Adipocyte (in vitro differentiated cells): ENCODE results near the gene AADACL2.
"Not testable (repeated sequence)": the region's sequence is repeated elsewhere in the genome, so short reads cannot be mapped to it uniquely, and the experiment has no call there.

Experiments used
- DNase-seq: peaks from one replicate; pipeline ENCODE4 v3.0.0-alpha.2; 2015; ENCODE audit warnings: low read depth
- H3K27me3 ChIP-seq: replicated peaks from 2 replicates; pipeline ENCODE4 v1.7.0; 2013; ENCODE audit warnings: mild to moderate bottlenecking, low read length, moderate library complexity; ENCODE audit not compliant: control insufficient read depth, insufficient read depth
- H3K36me3 ChIP-seq: 2 replicates; pipeline ENCODE4 v1.7.0; 2013; ENCODE audit warnings: low read length, mild to moderate bottlenecking, moderate library complexity; ENCODE audit not compliant: control insufficient read depth, insufficient read depth, severe bottlenecking
- H3K4me1 ChIP-seq: 2 replicates; pipeline ENCODE4 v1.7.0; 2013; ENCODE audit warnings: mild to moderate bottlenecking, low read length, moderate library complexity; ENCODE audit not compliant: control insufficient read depth, insufficient read depth
- H3K4me3 ChIP-seq: 2 replicates; pipeline ENCODE4 v1.7.0; 2013; ENCODE audit warnings: mild to moderate bottlenecking, low read length, moderate library complexity
- H3K9ac ChIP-seq: 2 replicates; pipeline ENCODE4 v1.7.0; 2013; ENCODE audit warnings: mild to moderate bottlenecking, low read length, moderate library complexity
- H3K9me3 ChIP-seq: 2 replicates; pipeline ENCODE4 v1.7.0; 2013; ENCODE audit warnings: mild to moderate bottlenecking, low read length, moderate library complexity; ENCODE audit not compliant: control insufficient read depth

AADACL2 gene

GRCh38 chr3:151724576-151725562 lies 8.9 kb upstream of the AADACL2 start:
- Histone ChIP-seq H3K4me1 (no peaks in the 10 kb centered on the region), H3K4me3 (no peak overlapping the region), H3K27me3 (no peaks in the 10 kb centered on the region), H3K9ac (no peak overlapping the region), H3K36me3 (no peaks in the 10 kb centered on the region), H3K9me3 (peaks cover 3% of the 10 kb centered on the region)
- DNase-seq, result peak; percentile 3

GRCh38 chr3:151726016-151726415 lies 7.7 kb upstream of the AADACL2 start:
- H3K9ac ChIP-seq, result no peak overlapping the region
- no peaks in the 10 kb centered on the region for H3K4me1 ChIP-seq
- H3K9me3 ChIP-seq, result peaks cover 3% of the 10 kb centered on the region
- H3K27me3 ChIP-seq, result no peaks in the 10 kb centered on the region
- no peaks in the 10 kb centered on the region for H3K36me3 ChIP-seq
- H3K4me3 ChIP-seq, result no peak overlapping the region
- peak; percentile 58 for DNase-seq

- Histone ChIP-seq H3K27me3 (no peaks in the 10 kb centered on the region), H3K4me3 (no peak overlapping the region), H3K4me1 (peaks cover 10% of the 10 kb centered on the region), H3K36me3 (no peaks in the 10 kb centered on the region), H3K9me3 (peaks cover 7% of the 10 kb centered on the region), H3K9ac (no peak overlapping the region)
- DNase-seq, result no peak
Observed at GRCh38 chr3:151732861-151733260, 866 bp upstream of the AADACL2 start.

GRCh38 chr3:151740581-151740980 lies 6.9 kb downstream of the AADACL2 start:
- H3K9me3 ChIP-seq, result peaks cover 9% of the 10 kb centered on the region
- no peaks in the 10 kb centered on the region for H3K36me3 ChIP-seq
- H3K9ac ChIP-seq, result no peak overlapping the region
- H3K4me3 ChIP-seq, result no peak overlapping the region
- H3K4me1 ChIP-seq, result no peaks in the 10 kb centered on the region
- no peaks in the 10 kb centered on the region for H3K27me3 ChIP-seq
- peak; percentile 15 for DNase-seq

GRCh38 chr3:151743855-151744254 lies 10.1 kb downstream of the AADACL2 start:
- no peaks in the 10 kb centered on the region for H3K27me3 ChIP-seq
- no peaks in the 10 kb centered on the region for H3K36me3 ChIP-seq
- H3K4me1 ChIP-seq, result no peaks in the 10 kb centered on the region
- H3K9me3 ChIP-seq, result peaks cover 8% of the 10 kb centered on the region
- no peak overlapping the region for H3K9ac ChIP-seq
- no peak overlapping the region for H3K4me3 ChIP-seq
- DNase-seq, result no peak

- no peaks in the 10 kb centered on the region for H3K36me3 ChIP-seq
- no peak for DNase-seq
- H3K9ac ChIP-seq, result no peak overlapping the region
- H3K4me3 ChIP-seq, result no peak overlapping the region
- peaks cover 12% of the 10 kb centered on the region for H3K9me3 ChIP-seq
- H3K4me1 ChIP-seq, result peaks cover 11% of the 10 kb centered on the region
- H3K27me3 ChIP-seq, result no peaks in the 10 kb centered on the region
Observed at GRCh38 chr3:151750181-151750580, 16.5 kb downstream of the AADACL2 start.

DNA sequence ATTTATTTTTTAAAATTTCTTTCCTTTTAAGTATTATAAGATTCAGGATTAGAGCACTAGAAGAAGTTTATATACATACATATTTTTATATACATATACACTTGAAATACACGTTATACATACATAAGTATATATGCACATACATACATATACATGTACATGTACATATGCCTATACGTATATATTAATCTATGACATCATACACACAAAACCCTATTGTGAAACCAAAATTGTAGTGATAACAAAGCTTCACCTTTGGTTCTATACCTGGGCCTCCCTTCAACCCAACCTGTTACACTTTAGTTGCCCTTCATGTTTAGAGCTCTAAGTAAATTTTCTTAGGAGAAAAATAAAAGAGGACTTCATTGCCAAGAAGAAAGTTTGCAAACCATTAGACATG lies 17.0 kb downstream of the AADACL2 start:
- Histone ChIP-seq H3K4me1 (peaks cover 11% of the 10 kb centered on the region), H3K27me3 (no peaks in the 10 kb centered on the region), H3K9me3 (peaks cover 12% of the 10 kb centered on the region), H3K4me3 (no peak overlapping the region), H3K36me3 (no peaks in the 10 kb centered on the region), H3K9ac (no peak overlapping the region)
- no peak for DNase-seq

GRCh38 chr3:151751161-151751560 lies 17.4 kb downstream of the AADACL2 start:
- DNase-seq, result peak; percentile 94

DNA sequence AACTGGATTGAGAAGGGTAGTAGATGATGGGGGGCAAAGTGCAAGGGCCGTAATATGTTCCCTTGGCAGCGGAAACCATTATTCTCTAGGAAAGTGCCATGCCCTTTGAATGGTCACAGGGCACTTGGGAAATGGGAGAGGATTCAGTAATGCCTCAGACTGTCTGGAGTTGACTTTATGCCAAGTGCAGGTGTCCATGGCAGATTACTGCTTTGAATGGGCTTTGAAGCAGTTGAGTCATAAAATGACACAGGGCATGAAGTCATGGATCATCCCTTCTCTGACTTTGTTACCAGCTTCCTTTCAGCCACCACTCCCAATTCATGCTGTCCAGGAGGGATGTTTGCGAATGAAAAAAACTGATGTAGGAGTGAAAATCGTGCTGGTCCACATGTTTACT lies 20.1 kb downstream of the AADACL2 start:
- Histone ChIP-seq H3K4me3 (no peak overlapping the region), H3K27me3 (no peaks in the 10 kb centered on the region), H3K36me3 (no peaks in the 10 kb centered on the region), H3K9me3 (peaks cover 4% of the 10 kb centered on the region), H3K9ac (no peak overlapping the region), H3K4me1 (peaks cover 14% of the 10 kb centered on the region)
- DNase-seq, result no peak

More at GRCh38 chr3:151751161-151751560, 17.4 kb downstream of the AADACL2 start:
- H3K27me3 ChIP-seq, result no peaks in the 10 kb centered on the region
- peaks cover 11% of the 10 kb centered on the region for H3K4me1 ChIP-seq
- H3K4me3 ChIP-seq, result no peak overlapping the region
- H3K9ac ChIP-seq, result no peak overlapping the region
- no peaks in the 10 kb centered on the region for H3K36me3 ChIP-seq
- peaks cover 12% of the 10 kb centered on the region for H3K9me3 ChIP-seq

GRCh38 chr3:151761581-151761980 lies 27.9 kb downstream of the AADACL2 start:
- no peak for DNase-seq
- Histone ChIP-seq H3K9me3 (no peaks in the 10 kb centered on the region), H3K4me3 (no peak overlapping the region), H3K27me3 (no peaks in the 10 kb centered on the region), H3K4me1 (peaks cover 20% of the 10 kb centered on the region), H3K36me3 (no peaks in the 10 kb centered on the region), H3K9ac (no peak overlapping the region)

GRCh38 chr3:151764699-151765098 lies 31.0 kb downstream of the AADACL2 start:
- H3K9ac ChIP-seq, DNase-seq, H3K36me3 ChIP-seq, H3K27me3 ChIP-seq, H3K9me3 ChIP-seq, H3K4me3 ChIP-seq: not testable (repeated sequence)
- peaks cover 20% of the 10 kb centered on the region for H3K4me1 ChIP-seq
